ENCODE measurements around the gene TMCC3.

DNA sequence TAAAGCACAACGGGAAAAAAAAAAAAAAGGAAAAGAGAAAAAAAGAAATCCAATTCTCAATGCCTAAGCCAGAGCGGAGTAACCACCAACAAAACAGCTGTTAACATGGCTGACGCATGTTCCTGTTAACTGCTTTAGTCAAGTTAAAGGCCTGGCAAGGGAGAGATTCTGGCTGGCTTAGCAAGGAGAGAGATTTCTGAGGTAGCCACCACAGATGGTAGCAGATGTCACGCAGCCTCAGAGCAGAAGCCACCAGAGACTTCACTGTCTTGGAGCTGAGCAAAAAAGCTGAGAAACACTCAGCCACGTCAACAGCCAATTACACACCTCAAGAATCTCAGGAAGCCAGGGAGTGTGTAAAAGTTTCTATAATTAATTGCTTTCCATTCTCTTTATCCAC lies 87.1 kb downstream of the TMCC3 start:
- TF ChIP-seq CTCF (IDR thresholded peaks at IDR 0.05) (no peak), POLR2A (IDR thresholded peaks at IDR 0.05) (no peak)

All from uterus (tissue), 2 donors.